Measurements from ENCODE around the gene CSMD2. TPM values are rescaled to one million over a fixed set of nuclear protein-coding genes. Genes with fewer than 3 reads are reported as not detected.

Gene CSMD2
- total RNA-seq, 2 experiments from 2014 or later, result not detected

DNA sequence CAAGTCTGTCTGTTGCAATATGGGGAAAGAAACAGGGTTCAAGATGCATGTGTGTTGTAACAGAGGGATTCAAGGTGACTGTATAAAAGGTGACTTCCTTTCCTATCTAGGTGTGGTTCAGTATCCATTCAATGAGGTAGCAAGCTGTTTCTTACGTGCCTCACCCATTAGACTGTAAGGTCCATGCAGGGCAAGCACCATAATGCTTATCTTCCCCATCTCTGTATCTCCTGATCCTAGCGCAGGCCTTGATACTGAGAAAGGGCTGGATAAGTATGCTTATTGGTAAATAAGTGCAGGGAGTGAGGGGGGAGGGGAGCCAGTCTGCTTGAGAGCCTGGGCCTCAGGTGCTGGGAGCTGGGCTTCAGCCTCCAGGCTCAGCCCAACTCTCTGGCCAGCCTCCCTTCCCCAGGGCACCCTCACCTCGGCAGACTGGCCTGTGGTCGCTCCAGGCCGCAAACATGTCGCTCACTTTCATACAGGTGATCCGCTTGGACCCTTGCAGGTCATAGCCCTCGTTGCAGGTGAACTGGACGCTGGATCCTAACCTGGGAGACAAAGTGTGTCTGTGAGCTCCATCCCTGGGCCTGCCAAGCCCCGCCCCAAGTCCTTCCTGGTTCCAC, 345.6 kb downstream of the CSMD2 start:
- CTCF ChIA-PET, result no interaction called here
- no peaks in the 10 kb centered on the region for H3K36me3 Mint-ChIP-seq (ENCODE audit: low read depth)
- POLR2A ChIA-PET, result no interaction called here
- H3K27ac ChIP-seq (ENCODE audit: low read depth in 1 of 2, low read length in 2 of 2), result no peak overlapping the region
- TF ChIP-seq, protein P1, sequence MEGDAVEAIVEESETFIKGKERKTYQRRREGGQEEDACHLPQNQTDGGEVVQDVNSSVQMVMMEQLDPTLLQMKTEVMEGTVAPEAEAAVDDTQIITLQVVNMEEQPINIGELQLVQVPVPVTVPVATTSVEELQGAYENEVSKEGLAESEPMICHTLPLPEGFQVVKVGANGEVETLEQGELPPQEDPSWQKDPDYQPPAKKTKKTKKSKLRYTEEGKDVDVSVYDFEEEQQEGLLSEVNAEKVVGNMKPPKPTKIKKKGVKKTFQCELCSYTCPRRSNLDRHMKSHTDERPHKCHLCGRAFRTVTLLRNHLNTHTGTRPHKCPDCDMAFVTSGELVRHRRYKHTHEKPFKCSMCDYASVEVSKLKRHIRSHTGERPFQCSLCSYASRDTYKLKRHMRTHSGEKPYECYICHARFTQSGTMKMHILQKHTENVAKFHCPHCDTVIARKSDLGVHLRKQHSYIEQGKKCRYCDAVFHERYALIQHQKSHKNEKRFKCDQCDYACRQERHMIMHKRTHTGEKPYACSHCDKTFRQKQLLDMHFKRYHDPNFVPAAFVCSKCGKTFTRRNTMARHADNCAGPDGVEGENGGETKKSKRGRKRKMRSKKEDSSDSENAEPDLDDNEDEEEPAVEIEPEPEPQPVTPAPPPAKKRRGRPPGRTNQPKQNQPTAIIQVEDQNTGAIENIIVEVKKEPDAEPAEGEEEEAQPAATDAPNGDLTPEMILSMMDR (IDR thresholded peaks at IDR 0.05), result no peak
- H3K27me3 ChIP-seq (ENCODE audit: control insufficient read depth in 1 of 2, insufficient read depth in 2 of 2, low read length in 2 of 2), result peaks cover 0 to 3% of the 10 kb centered on the region in 2 experiments
- H3K4me1 ChIP-seq (ENCODE audit: insufficient read depth, low read length), result no peaks in the 10 kb centered on the region
- DNase-seq (no peak), ATAC-seq (ENCODE audit: poor library complexity) (no peak)
- intact Hi-C loops (cut with DNase I, micrococcal nuclease), result no loop called here
- no peaks in the 10 kb centered on the region for H3K36me3 ChIP-seq (ENCODE audit: insufficient read depth, low read length)
- H3K27me3 Mint-ChIP-seq, result peaks cover 22% of the 10 kb centered on the region
- H3K27ac Mint-ChIP-seq, result no peak overlapping the region
- no peaks in the 10 kb centered on the region for H3K4me1 Mint-ChIP-seq (ENCODE audit: low read depth)
- H3K4me3 Mint-ChIP-seq, result no peak overlapping the region
- H3K4me3 ChIP-seq (ENCODE audit: low read length), result no peak overlapping the region
- no peaks in the 10 kb centered on the region for H3K9me3 Mint-ChIP-seq
- H3K9me3 ChIP-seq (ENCODE audit: control insufficient read depth in 1 of 2, insufficient read depth in 1 of 2, low read length in 2 of 2), result peaks cover 0 to 4% of the 10 kb centered on the region in 2 experiments

DNA sequence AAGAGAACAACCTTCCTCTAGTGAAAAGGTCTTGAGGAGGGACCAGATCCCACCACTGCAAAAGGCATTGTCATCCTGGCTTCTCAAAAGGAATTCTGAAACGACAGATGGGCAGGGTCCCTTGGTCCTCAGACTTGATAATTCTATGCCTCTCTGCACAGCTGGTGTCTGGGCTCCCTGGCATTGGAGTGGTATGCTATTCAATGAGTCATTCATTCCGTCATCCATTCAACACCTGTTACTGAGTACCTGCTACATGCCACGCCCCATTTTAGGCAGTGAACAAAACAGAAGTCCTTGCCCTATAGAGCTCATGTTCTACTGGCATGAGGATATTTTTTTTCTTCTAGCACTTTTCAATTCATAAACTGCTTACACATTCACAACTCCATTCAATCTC, 347.0 kb downstream of the CSMD2 start:
- H3K9me3 ChIP-seq (ENCODE audit: control insufficient read depth in 1 of 2, insufficient read depth in 1 of 2, low read length in 2 of 2), result peaks cover 0 to 4% of the 10 kb centered on the region in 2 experiments
- ChIA-PET CTCF (no interaction called here), POLR2A (no interaction called here)
- peaks cover 26% of the 10 kb centered on the region for H3K27me3 Mint-ChIP-seq
- DNase-seq, result no peak
- H3K27me3 ChIP-seq (ENCODE audit: control insufficient read depth in 1 of 2, insufficient read depth in 2 of 2, low read length in 2 of 2), result peaks cover 0 to 3% of the 10 kb centered on the region in 2 experiments
- H3K9me3 Mint-ChIP-seq, result no peaks in the 10 kb centered on the region
- no peak overlapping the region for H3K4me3 Mint-ChIP-seq
- no peak for ATAC-seq (ENCODE audit: poor library complexity)
- intact Hi-C loops (cut with DNase I, micrococcal nuclease), result no loop called here
- H3K36me3 ChIP-seq (ENCODE audit: insufficient read depth, low read length), result no peaks in the 10 kb centered on the region
- TF ChIP-seq, protein P1 (IDR thresholded peaks at IDR 0.05), result no peak
- H3K27ac ChIP-seq (ENCODE audit: low read depth in 1 of 2, low read length in 2 of 2), result no peak overlapping the region
- H3K4me1 ChIP-seq (ENCODE audit: insufficient read depth, low read length), result no peaks in the 10 kb centered on the region
- H3K4me3 ChIP-seq (ENCODE audit: low read length), result no peak overlapping the region
- H3K36me3 Mint-ChIP-seq (ENCODE audit: low read depth), result no peaks in the 10 kb centered on the region
- H3K4me1 Mint-ChIP-seq (ENCODE audit: low read depth), result no peaks in the 10 kb centered on the region
- H3K27ac Mint-ChIP-seq, result no peak overlapping the region

DNA sequence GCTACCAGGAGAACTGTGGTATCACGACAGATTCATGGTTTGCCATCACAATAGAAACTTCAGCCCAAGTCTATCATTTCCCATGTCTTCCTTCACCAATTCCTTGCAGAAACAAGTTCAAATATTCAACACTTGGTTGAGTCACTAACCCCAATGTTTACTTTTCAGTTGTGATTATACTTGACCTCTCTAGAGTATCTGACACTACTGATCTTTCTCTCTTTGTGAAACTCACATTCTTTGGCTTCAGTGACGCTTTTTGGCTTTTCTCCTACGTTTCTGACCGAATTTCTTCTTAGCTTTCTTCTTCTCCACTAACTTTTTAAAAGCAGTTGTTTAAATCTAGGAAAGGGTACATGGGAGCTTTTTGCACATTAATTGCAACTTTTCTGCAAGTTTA, 350.0 kb downstream of the CSMD2 start:
- Mint-ChIP-seq H3K4me3 (no peak overlapping the region), H3K27me3 (peaks cover 11% of the 10 kb centered on the region), H3K27ac (no peak overlapping the region), H3K9me3 (no peaks in the 10 kb centered on the region), H3K36me3 (ENCODE audit: low read depth) (no peaks in the 10 kb centered on the region), H3K4me1 (ENCODE audit: low read depth) (no peaks in the 10 kb centered on the region)
- DNase-seq (no peak), ATAC-seq (ENCODE audit: poor library complexity) (no peak)
- Histone ChIP-seq H3K36me3 (ENCODE audit: insufficient read depth, low read length) (no peaks in the 10 kb centered on the region), H3K9me3 (ENCODE audit: control insufficient read depth in 1 of 2, insufficient read depth in 1 of 2, low read length in 2 of 2) (peaks cover 0 to 4% of the 10 kb centered on the region in 2 experiments), H3K27ac (ENCODE audit: low read depth in 1 of 2, low read length in 2 of 2) (no peak overlapping the region), H3K4me1 (ENCODE audit: insufficient read depth, low read length) (no peaks in the 10 kb centered on the region), H3K4me3 (ENCODE audit: low read length) (no peak overlapping the region), H3K27me3 (ENCODE audit: control insufficient read depth in 1 of 2, insufficient read depth in 2 of 2, low read length in 2 of 2) (peaks cover 0 to 3% of the 10 kb centered on the region in 2 experiments)
- intact Hi-C loops (cut with DNase I, micrococcal nuclease), result no loop called here
- ChIA-PET CTCF (no interaction called here), POLR2A (no interaction called here)
- TF ChIP-seq, protein P1 (IDR thresholded peaks at IDR 0.05), result no peak

All from CD4-positive, alpha-beta T cell (primary cell).